CD4-positive, CD25-positive, alpha-beta regulatory T cell (primary cell): ENCODE measurements around the gene FOXI1. TPM values are rescaled to one million over a fixed set of nuclear protein-coding genes. Genes with fewer than 3 reads are reported as not detected.
A peak's percentile ranks its signal among the peaks of the same experiment; 100 is the strongest.
"Not testable (repeated sequence)": the region's sequence is repeated elsewhere in the genome, so short reads cannot be mapped to it uniquely, and the experiment has no call there.

Experiments used
- ATAC-seq, 2 donors: fragments of 150-1000 bp; cut with Tn5 transposase; one replicate each; pipeline ENCODE4 v1.10.0; 2021; ENCODE audit warnings: low read depth in 2 of 2, moderate number of reproducible peaks in 2 of 2, moderate library complexity in 1 of 2
- DNase-seq, 3 donors: peaks; one replicate each; pipeline versions ENCODE4 v3.0.0 to v3.0.0-alpha.2; 2012 to 2022; ENCODE audit warnings: mixed read lengths in 1 of 3
- H3K27ac ChIP-seq: one replicate; pipeline ENCODE4 v1.7.0; 2013; ENCODE audit warnings: mild to moderate bottlenecking, low read length; ENCODE audit not compliant: insufficient read depth, poor library complexity, severe bottlenecking
- H3K27me3 ChIP-seq: one replicate; pipeline ENCODE4 v1.7.0; 2013; ENCODE audit warnings: low read length; ENCODE audit not compliant: control insufficient read depth, insufficient read depth
- H3K36me3 ChIP-seq: one replicate; pipeline ENCODE4 v1.7.0; 2013; ENCODE audit warnings: mild to moderate bottlenecking, low read length, moderate library complexity; ENCODE audit not compliant: control insufficient read depth, insufficient read depth
- H3K4me1 ChIP-seq: 2 replicates; pipeline ENCODE4 v1.7.0; 2013; ENCODE audit warnings: mild to moderate bottlenecking, low read length; ENCODE audit not compliant: insufficient read depth, control insufficient read depth, poor library complexity, severe bottlenecking
- H3K4me3 ChIP-seq: one replicate; pipeline ENCODE4 v1.7.0; 2013; ENCODE audit warnings: low read depth, mild to moderate bottlenecking, low read length, moderate library complexity
- H3K9me3 ChIP-seq, 2 experiments: 1 replicate in 1 of 2; 2 replicates in 1 of 2; pipeline ENCODE4 v1.7.0; 2013; ENCODE audit warnings: low read length in 2 of 2, mild to moderate bottlenecking in 1 of 2, moderate library complexity in 1 of 2; ENCODE audit not compliant: control insufficient read depth in 2 of 2
- H3K27ac Mint-ChIP-seq, 3 donors: one replicate each; pipeline ENCODE4 v1.8.0; 2020 to 2022; ENCODE audit warnings: mild to moderate bottlenecking in 3 of 3, mixed read lengths in 3 of 3, moderate library complexity in 2 of 3
- H3K27me3 Mint-ChIP-seq: one replicate; pipeline ENCODE4 v1.8.0; 2022; ENCODE audit warnings: mild to moderate bottlenecking, mixed read lengths
- H3K36me3 Mint-ChIP-seq: one replicate; pipeline ENCODE4 v1.8.0; 2020; ENCODE audit warnings: mixed read lengths
- H3K4me1 Mint-ChIP-seq, 4 donors: one replicate each; pipeline ENCODE4 v1.8.0; 2020 to 2022; ENCODE audit warnings: mixed read lengths in 4 of 4, mild to moderate bottlenecking in 1 of 4
- H3K4me3 Mint-ChIP-seq, 4 donors: one replicate each; pipeline ENCODE4 v1.8.0; 2020 to 2022; ENCODE audit warnings: mild to moderate bottlenecking in 4 of 4, mixed read lengths in 4 of 4, moderate library complexity in 3 of 4
- H3K9me3 Mint-ChIP-seq, 7 donors: one replicate each; pipeline ENCODE4 v1.8.0; 2020 to 2022; ENCODE audit warnings: mixed read lengths in 7 of 7, mild to moderate bottlenecking in 3 of 7, moderate library complexity in 2 of 7
- polyA plus RNA-seq, 4 donors: library from polyadenylated mRNA; unstranded; fragments of 300-500 nt; fragmentation: Illumina TruSeq; gene quantifications; one replicate each; pipeline ENCODE4 v1.2.3, GENCODE V29; 2021
- total RNA-seq: library from RNA; stranded (reverse); gene quantifications from one replicate; pipeline ENCODE4 v1.2.3, GENCODE V29; 2022

FOXI1 gene
- total and polyA plus RNA-seq, 5 donors from 2014 or later, result not detected

DNA sequence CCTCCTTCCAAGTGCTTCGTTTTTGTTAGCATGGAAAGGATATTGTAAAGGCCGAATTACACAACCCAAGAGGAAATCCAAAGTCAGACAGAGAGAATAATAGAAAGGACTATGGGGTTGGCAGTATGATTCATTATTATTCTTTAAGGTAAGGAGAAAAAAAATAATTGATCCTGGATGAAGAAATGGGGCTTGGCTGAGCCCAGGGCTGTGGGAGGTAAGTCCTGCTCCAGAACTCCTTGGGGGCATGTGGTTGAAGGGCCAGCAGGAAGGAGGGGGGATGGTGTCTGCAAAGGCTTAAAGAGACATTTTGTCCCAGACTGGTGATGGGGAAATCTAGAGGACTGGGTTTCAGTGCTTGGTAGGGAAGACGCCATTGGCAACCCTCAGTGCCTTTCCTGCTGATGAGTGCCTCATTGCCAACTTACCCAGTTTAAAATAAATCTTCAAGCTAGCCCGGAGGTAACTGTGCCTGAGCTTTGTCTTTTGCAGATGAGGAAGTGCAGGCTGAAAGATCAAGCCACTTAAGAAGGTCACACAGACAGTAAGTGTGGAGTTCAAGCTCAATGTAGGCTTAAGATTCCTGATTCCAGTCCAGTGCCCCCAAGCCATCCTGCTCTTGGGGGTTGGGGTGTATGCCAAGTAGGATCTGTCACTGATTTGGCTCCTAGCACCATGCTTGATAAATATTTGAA, 30.2 kb downstream of the FOXI1 start:
- Mint-ChIP-seq H3K4me3 (no peak overlapping the region), H3K36me3 (no peaks in the 10 kb centered on the region), H3K27ac (peak overlapping the region in 1 of 3 donors; percentile 7), H3K27me3 (peaks cover 13% of the 10 kb centered on the region), H3K9me3 (no peaks in the 10 kb centered on the region), H3K4me1 (no peaks in the 10 kb centered on the region)
- H3K9me3 ChIP-seq, result no peaks in the 10 kb centered on the region
- H3K4me3 ChIP-seq, result no peak overlapping the region
- DNase-seq, result no peak
- H3K27ac ChIP-seq, result no peak overlapping the region
- no peak for ATAC-seq
- no peaks in the 10 kb centered on the region for H3K36me3 ChIP-seq
- H3K4me1 ChIP-seq, result no peaks in the 10 kb centered on the region
- peaks cover 14% of the 10 kb centered on the region for H3K27me3 ChIP-seq

DNA sequence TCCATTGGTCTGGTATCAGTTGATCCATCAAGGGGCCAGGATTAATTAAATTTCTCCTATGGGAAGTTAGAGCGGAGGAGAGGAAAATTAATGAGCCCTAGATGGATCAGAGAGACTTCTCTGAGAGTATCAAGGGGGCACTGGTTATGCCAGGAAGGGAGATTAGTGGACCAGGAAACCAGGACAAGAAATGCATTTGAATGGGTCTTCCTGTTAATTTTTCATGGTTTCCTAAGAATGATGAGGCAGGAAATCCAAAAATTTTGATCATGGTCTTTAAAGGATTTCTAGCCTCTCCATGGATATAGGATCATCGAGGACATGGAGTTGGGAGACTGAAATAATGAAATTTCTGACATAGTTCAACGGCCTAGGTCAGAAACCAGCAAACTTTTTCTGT, 30.8 kb downstream of the FOXI1 start:
- Mint-ChIP-seq H3K9me3 (no peaks in the 10 kb centered on the region), H3K27me3 (peaks cover 13% of the 10 kb centered on the region), H3K4me1 (no peaks in the 10 kb centered on the region), H3K36me3 (no peaks in the 10 kb centered on the region), H3K27ac (no peak overlapping the region), H3K4me3 (no peak overlapping the region)
- Histone ChIP-seq H3K36me3 (no peaks in the 10 kb centered on the region), H3K9me3 (no peaks in the 10 kb centered on the region), H3K4me1 (no peaks in the 10 kb centered on the region), H3K27ac (no peak overlapping the region), H3K4me3 (no peak overlapping the region), H3K27me3 (peaks cover 14% of the 10 kb centered on the region)
- DNase-seq, result no peak
- no peak for ATAC-seq

DNA sequence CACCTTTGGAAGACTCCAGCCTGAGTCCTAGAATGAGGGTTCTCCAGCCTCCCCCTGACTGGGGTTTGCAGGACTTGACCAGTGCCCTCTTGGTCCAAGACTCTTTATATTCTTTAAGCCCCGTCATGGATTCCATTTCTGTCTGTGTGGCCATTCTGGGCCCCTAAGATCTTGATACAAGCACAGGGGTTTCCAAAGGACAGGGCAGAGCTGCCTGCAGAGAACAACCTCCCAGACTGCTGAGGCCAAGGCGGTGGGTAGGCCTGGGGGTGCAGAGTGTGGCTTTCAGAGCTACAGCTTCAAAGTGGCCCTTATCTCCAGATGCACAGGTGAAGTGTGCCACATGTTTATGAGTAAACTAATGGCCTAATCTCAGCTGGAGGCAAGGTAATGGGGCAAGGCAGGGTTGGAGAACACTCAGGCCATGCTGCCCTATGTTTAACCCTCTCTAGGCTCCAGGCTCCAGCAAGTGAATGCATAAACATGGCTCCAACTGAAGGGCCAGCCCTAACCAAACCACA, 32.1 kb downstream of the FOXI1 start:
- H3K27ac Mint-ChIP-seq, result no peak overlapping the region
- H3K36me3 Mint-ChIP-seq, result no peaks in the 10 kb centered on the region
- DNase-seq (no peak), ATAC-seq (no peak)
- no peaks in the 10 kb centered on the region for H3K4me1 Mint-ChIP-seq
- H3K4me1 ChIP-seq, result no peaks in the 10 kb centered on the region
- H3K36me3 ChIP-seq, result no peaks in the 10 kb centered on the region
- no peak overlapping the region for H3K27ac ChIP-seq
- H3K4me3 Mint-ChIP-seq, result no peak overlapping the region
- H3K4me3 ChIP-seq, result no peak overlapping the region
- H3K27me3 ChIP-seq, result peaks cover 9% of the 10 kb centered on the region
- peaks cover 13% of the 10 kb centered on the region for H3K27me3 Mint-ChIP-seq
- no peaks in the 10 kb centered on the region for H3K9me3 Mint-ChIP-seq
- H3K9me3 ChIP-seq, result no peaks in the 10 kb centered on the region

DNA sequence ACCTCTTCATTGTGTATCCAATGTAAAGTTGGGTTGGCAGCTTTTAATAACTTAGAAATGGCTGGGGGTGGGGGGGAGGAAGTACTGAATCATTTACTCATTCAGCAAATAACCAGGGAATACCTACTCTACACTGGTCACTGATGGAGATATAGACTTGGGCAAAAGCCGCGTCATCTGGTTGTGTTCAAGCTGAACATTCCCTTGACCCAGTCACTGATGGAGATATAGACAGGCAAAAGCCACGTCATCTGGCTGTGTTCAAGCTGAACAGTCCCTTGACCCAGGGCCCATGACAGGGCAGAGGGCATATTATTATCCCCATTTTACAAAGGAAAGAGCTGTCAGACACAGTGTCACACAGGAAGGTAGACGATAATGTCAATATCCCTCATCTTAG, 32.6 kb downstream of the FOXI1 start:
- H3K4me1 ChIP-seq, result no peaks in the 10 kb centered on the region
- Mint-ChIP-seq H3K9me3 (no peaks in the 10 kb centered on the region), H3K4me3 (no peak overlapping the region), H3K27me3 (peaks cover 13% of the 10 kb centered on the region), H3K4me1 (no peaks in the 10 kb centered on the region), H3K27ac (no peak overlapping the region), H3K36me3 (no peaks in the 10 kb centered on the region)
- no peak overlapping the region for H3K4me3 ChIP-seq
- H3K27me3 ChIP-seq, result peaks cover 8% of the 10 kb centered on the region
- no peak overlapping the region for H3K27ac ChIP-seq
- no peaks in the 10 kb centered on the region for H3K36me3 ChIP-seq
- ATAC-seq (no peak), DNase-seq (no peak)
- no peaks in the 10 kb centered on the region for H3K9me3 ChIP-seq

DNA sequence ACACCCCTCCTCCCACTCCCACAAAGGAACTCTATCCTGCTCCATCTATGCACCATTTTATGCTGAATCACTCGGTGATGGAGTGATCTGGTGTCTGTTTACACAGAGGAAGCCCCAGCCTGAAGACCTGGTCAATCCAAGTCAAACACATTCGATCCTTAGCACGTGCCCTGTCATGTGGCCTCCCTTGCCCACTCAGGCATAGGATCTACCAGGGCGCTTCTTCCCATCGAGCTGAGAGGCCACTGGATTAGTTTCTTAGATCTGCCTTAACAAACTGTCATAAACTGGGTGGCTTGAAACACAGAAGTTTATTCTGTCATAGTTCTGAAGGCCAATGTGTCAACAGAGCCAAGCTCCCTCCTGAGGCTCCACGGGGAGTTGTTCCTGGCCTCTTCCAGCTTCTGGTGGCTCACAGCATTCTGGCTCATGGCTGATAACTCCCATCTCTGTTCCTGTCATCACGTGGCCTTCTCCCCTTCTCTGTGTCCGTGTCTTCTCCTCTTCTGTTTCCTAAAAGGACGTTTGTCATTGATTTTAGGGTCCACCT, 34.2 kb downstream of the FOXI1 start:
- no peaks in the 10 kb centered on the region for H3K9me3 ChIP-seq
- no peak for DNase-seq
- no peaks in the 10 kb centered on the region for H3K36me3 Mint-ChIP-seq
- peaks cover 13% of the 10 kb centered on the region for H3K27me3 Mint-ChIP-seq
- H3K36me3 ChIP-seq, result no peaks in the 10 kb centered on the region
- no peak overlapping the region for H3K4me3 ChIP-seq
- no peak for ATAC-seq
- H3K4me1 Mint-ChIP-seq, result no peaks in the 10 kb centered on the region
- no peaks in the 10 kb centered on the region for H3K4me1 ChIP-seq
- peaks cover 3% of the 10 kb centered on the region for H3K27me3 ChIP-seq
- no peak overlapping the region for H3K27ac ChIP-seq
- no peak overlapping the region for H3K4me3 Mint-ChIP-seq
- H3K9me3 Mint-ChIP-seq, result no peaks in the 10 kb centered on the region
- no peak overlapping the region for H3K27ac Mint-ChIP-seq

DNA sequence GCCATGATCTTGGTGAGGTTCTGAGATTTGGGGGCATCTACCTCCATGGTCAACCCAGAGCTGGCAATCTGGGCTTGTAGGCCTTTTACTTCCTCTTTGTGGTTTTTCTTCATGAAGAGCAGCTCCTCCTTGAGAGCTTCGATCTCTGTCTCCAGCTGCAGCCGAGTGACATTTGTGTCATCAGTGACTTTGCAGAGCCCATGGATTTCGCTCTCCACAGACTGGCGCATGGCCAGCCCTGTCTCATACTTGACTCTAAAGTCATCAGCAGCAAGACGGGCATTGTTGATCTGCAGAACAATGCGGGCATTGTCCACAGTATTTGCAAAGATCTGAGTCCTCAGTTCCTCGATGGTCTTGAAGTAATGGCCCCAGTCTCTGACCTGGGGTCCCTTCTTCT, 35.5 kb downstream of the FOXI1 start:
- not testable (repeated sequence) for H3K27ac ChIP-seq, H3K27ac Mint-ChIP-seq, H3K27me3 ChIP-seq, DNase-seq, H3K9me3 Mint-ChIP-seq, H3K4me3 Mint-ChIP-seq, H3K27me3 Mint-ChIP-seq, H3K36me3 Mint-ChIP-seq, ATAC-seq, H3K4me3 ChIP-seq, H3K4me1 Mint-ChIP-seq, H3K36me3 ChIP-seq, H3K4me1 ChIP-seq, H3K9me3 ChIP-seq

DNA sequence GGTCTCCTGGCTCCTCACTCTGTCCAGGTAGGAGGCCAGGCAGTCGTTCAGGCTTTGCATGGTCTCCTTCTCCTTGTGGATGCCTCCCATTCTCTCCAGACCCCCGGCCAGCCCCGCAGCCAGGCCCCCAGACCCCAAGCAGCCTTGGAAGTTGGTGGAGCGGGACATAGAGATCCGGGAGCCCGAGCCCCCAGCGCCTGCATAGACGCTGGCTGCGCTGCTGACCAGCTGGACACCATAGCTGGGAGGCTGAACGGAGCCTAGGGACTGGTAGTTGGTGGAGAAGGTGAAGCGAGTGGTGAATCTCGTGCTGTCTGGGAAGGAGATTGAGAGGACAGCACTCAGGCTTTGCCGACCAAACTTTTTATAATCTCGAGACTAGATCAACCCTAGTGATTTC, 35.9 kb downstream of the FOXI1 start:
- Mint-ChIP-seq H3K9me3 (no peaks in the 10 kb centered on the region), H3K27ac (no peak overlapping the region), H3K4me3 (no peak overlapping the region), H3K36me3 (no peaks in the 10 kb centered on the region), H3K4me1 (no peaks in the 10 kb centered on the region), H3K27me3 (peaks cover 5% of the 10 kb centered on the region)
- ATAC-seq (no peak), DNase-seq (no peak)
- Histone ChIP-seq H3K36me3 (no peaks in the 10 kb centered on the region), H3K9me3 (no peaks in the 10 kb centered on the region), H3K4me1 (no peaks in the 10 kb centered on the region), H3K27ac (no peak overlapping the region), H3K27me3 (no peaks in the 10 kb centered on the region), H3K4me3 (no peak overlapping the region)

DNA sequence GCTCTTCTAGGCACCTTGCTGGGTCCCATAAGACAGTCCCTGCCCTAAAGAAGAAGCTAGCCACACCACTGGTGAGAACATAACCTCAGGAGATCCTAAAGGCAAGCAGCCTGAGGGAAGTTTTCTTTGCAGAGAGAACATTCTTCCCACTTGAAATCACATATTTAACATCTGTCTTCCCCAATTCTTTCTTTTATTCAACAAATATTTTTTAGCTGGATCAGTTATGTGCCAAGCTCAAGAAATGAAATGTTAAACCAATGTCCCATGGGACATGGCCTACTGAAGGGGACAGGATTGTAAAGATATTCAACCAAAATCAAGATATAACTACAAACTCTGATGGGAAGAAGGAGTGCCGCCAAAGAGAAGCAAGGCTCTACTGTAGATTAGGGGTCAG, 36.5 kb downstream of the FOXI1 start:
- no peaks in the 10 kb centered on the region for H3K4me1 Mint-ChIP-seq
- no peaks in the 10 kb centered on the region for H3K9me3 Mint-ChIP-seq
- no peaks in the 10 kb centered on the region for H3K9me3 ChIP-seq
- peaks cover 5% of the 10 kb centered on the region for H3K27me3 Mint-ChIP-seq
- H3K36me3 Mint-ChIP-seq, result no peaks in the 10 kb centered on the region
- H3K27ac ChIP-seq, result no peak overlapping the region
- no peak for ATAC-seq
- no peak overlapping the region for H3K27ac Mint-ChIP-seq
- DNase-seq, result no peak
- no peak overlapping the region for H3K4me3 ChIP-seq
- H3K4me3 Mint-ChIP-seq, result no peak overlapping the region
- no peaks in the 10 kb centered on the region for H3K4me1 ChIP-seq
- no peaks in the 10 kb centered on the region for H3K27me3 ChIP-seq
- H3K36me3 ChIP-seq, result no peaks in the 10 kb centered on the region
